Measurements from ENCODE around the gene ADRB1. TPM values are rescaled to one million over a fixed set of nuclear protein-coding genes. Genes with fewer than 3 reads are reported as not detected.

ADRB1 gene
- total and polyA plus RNA-seq, 2 of the 13 experiments (the other 11 are each of a cell fraction or from before 2014, with no cell fraction given), result 0.07 TPM; not detected in 1

- Histone ChIP-seq H3K79me2 (ENCODE audit: insufficient read depth, low read length) (no peaks in the 10 kb centered on the region), H3K36me3 (replicated peaks in 1 of 2; ENCODE audit: control insufficient read depth in 1 of 2, insufficient read depth in 2 of 2, low read length in 2 of 2) (no peaks in the 10 kb centered on the region), H2AFZ (ENCODE audit: low read length) (no peak overlapping the region), H3K27me3 (ENCODE audit: control insufficient read depth in 1 of 2, insufficient read depth in 2 of 2, low read length in 2 of 2) (peaks cover 0 to 3% of the 10 kb centered on the region in 2 experiments; a peak in 1 of 5 replicates), H3K4me2 (ENCODE audit: low read depth, low read length) (no peak overlapping the region), H3K27ac (ENCODE audit: extremely low read length, insufficient read depth, low read length) (no peak overlapping the region), H3K9me3 (ENCODE audit: low read length) (no peaks in the 10 kb centered on the region), H3K4me3 (replicated peaks in 1 of 3; ENCODE audit: insufficient read depth in 1 of 3, low read depth in 2 of 3, low read length in 3 of 3) (no peak overlapping the region), H3K4me1 (ENCODE audit: insufficient read depth, low read length) (no peaks in the 10 kb centered on the region; the same call in 1 of the 2 replicates), H4K20me1 (ENCODE audit: insufficient read depth, low read length) (no peaks in the 10 kb centered on the region), H3K9ac (ENCODE audit: insufficient read depth, low read depth, low read length) (no peak overlapping the region)
- intact Hi-C loops (cut with micrococcal nuclease; ENCODE audit: unreplicated experiment) (no loop called here), in situ Hi-C loops (cut with HindIII; ENCODE audit: extremely low pct_ligation_motif_present, low pct_unique_long_range_greater_than_20kb) (no loop called here)
- TF ChIP-seq ZNF670 (CRISPR knock-in tag; IDR thresholded peaks at IDR 0.05; ENCODE audit: borderline replicate concordance), result no peak
- no peak for TF ChIP-seq SMAD1 (CRISPR knock-in tag; IDR thresholded peaks at IDR 0.05; ENCODE audit: borderline replicate concordance, low read depth)
- no peak for TF ChIP-seq CEBPG (CRISPR knock-in tag; IDR thresholded peaks at IDR 0.05)
- TF ChIP-seq MIER3 (CRISPR knock-in tag; IDR thresholded peaks at IDR 0.05; ENCODE audit: borderline replicate concordance), result no peak
- TF ChIP-seq DZIP1 (CRISPR knock-in tag; IDR thresholded peaks at IDR 0.05), result no peak
- no peak for TF ChIP-seq ZNF891 (CRISPR knock-in tag; IDR thresholded peaks at IDR 0.05)
- TF ChIP-seq CTCF (CRISPR knock-in tag; IDR thresholded peaks at IDR 0.05), result no peak
- 19% methylated on average over 3 of the region's 3 CpGs for WGBS (ENCODE audit: low lambda C conversion rate)
- no TSS peak for BruUV-seq (replicated peaks)
- ATAC-seq (no peak), DNase-seq (ENCODE audit: low spot score) (no peak), FAIRE-seq (no peak)
- ChIA-PET CTCF (ENCODE audit: low intra/inter-chr PET ratio, low total read pairs) (no interaction called here), POLR2A (no interaction called here)
These were observed 22.5 kb upstream of the ADRB1 start for GRCh38 chr10:114021154-114021553.

Data from HepG2 (cell line).